ENCODE data around the gene HMCN2. TPM values are rescaled to one million over a fixed set of nuclear protein-coding genes. Genes with fewer than 3 reads are reported as not detected.
A peak's percentile ranks its signal among the peaks of the same experiment; 100 is the strongest.

Gene HMCN2
- total and polyA plus RNA-seq, 2 of the 4 experiments (the other 2 are of a cell fraction), result 0.02 TPM; not detected in 1

GRCh38 chr9:130243015-130243881 lies 22.3 kb upstream of the HMCN2 start:
- intact Hi-C loops (cut with micrococcal nuclease) (loop anchor here (10.0 kb wide), 1 partner anchor 442 kb away; no protein-coding TSS in a partner anchor), in situ Hi-C loops (cut with MboI; ENCODE audit: low sequenced_read_pairs) (loop anchor here (25.0 kb wide), 1 partner anchor 131 kb away; no protein-coding TSS in a partner anchor), dilution Hi-C loops (cut with HindIII; ENCODE audit: low sequenced_read_pairs, unreplicated experiment) (loop anchor here (25.0 kb wide), 1 partner anchor 131 kb away; no protein-coding TSS in a partner anchor)
- Histone ChIP-seq H4K91ac (ENCODE audit: insufficient read depth, low read depth, low read length) (no peak overlapping the region), H2AK9ac (replicated peaks; ENCODE audit: low read depth, low read length, poor library complexity) (peak overlapping the region; percentile 70), H2BK5ac (ENCODE audit: low read depth, low read length, poor library complexity, severe bottlenecking) (no peak overlapping the region), H3K18ac (ENCODE audit: low read depth, low read length) (no peak overlapping the region), H3K14ac (replicated peaks; ENCODE audit: low read depth, low read length) (no peak overlapping the region; the same call in 1 of the 2 replicates), H3K27ac (ENCODE audit: insufficient read depth, low read length) (no peak overlapping the region), H3K4ac (ENCODE audit: low read depth, low read length) (no peak overlapping the region), H2BK15ac (ENCODE audit: low read depth, low read length) (no peak overlapping the region), H2AFZ (replicated peaks; ENCODE audit: low read length, poor library complexity) (peak overlapping the region; percentile 85), H4K8ac (ENCODE audit: low read depth in 2 of 2, low read length in 2 of 2) (peak overlapping the region in 1 of 2 experiments; percentile 69; a peak in 1 of 4 replicates), H3K56ac (ENCODE audit: extremely low read depth, insufficient read depth, low read length) (no peak overlapping the region), H3K9me3 (ENCODE audit: control insufficient read depth, insufficient read depth, low read length) (no peaks in the 10 kb centered on the region), H3K4me2 (ENCODE audit: low read depth, low read length) (peak overlapping the region; percentile 26), H2BK120ac (ENCODE audit: low read depth, low read length) (no peak overlapping the region), H2BK20ac (ENCODE audit: low read depth, low read length) (no peak overlapping the region), H3K36me3 (ENCODE audit: control insufficient read depth, insufficient read depth, low read length) (no peaks in the 10 kb centered on the region), H3K9me1 (ENCODE audit: insufficient read depth, low read length) (peaks cover 14% of the 10 kb centered on the region), H3K23ac (ENCODE audit: low read depth, low read length) (no peak overlapping the region; the same call in 1 of the 2 replicates), H3K9ac (ENCODE audit: low read depth, low read length) (no peak overlapping the region), H3K4me3 (ENCODE audit: insufficient read depth, low read depth, low read length) (no peak overlapping the region), H3K4me1 (ENCODE audit: control insufficient read depth, insufficient read depth, low read length) (peaks cover 3% of the 10 kb centered on the region; the same call in 1 of the 2 replicates), H3K79me1 (ENCODE audit: low read depth in 1 of 2, low read length in 2 of 2) (no peaks in the 10 kb centered on the region), H4K5ac (ENCODE audit: low read depth, low read length) (no peak overlapping the region), H4K20me1 (ENCODE audit: insufficient read depth, low read length) (no peaks in the 10 kb centered on the region), H2AK5ac (ENCODE audit: low read depth, low read length) (peak overlapping the region; percentile 13; the same call in 1 of the 2 replicates), H3K27me3 (ENCODE audit: control insufficient read depth, insufficient read depth, low read length) (no peaks in the 10 kb centered on the region)
- WGBS, 2 experiments (ENCODE audit: extremely low coverage in 2 of 2, insufficient read length in 1 of 2), result 40% methylated on average over 13 of the region's 35 CpGs; no CpG with 5 or more reads in 1 of the 2 experiments
- CTCF ChIA-PET, result interaction anchor here (0.5 to 1.3 kb wide), 3 partner anchors 9 to 318 kb away, joined by 4 to 5 read pairs (median 4); no protein-coding TSS in a partner anchor
- peak; percentile 25 for DNase-seq
- BruUV-seq (replicated peaks), result no TSS peak
- POLR2A ChIA-PET (ENCODE audit: unreplicated experiment), result no interaction called here
- peak; percentile 86 for ATAC-seq (ENCODE audit: low read depth)
- TF ChIP-seq POLR2A (IDR thresholded peaks at IDR 0.05; ENCODE audit: low read depth, low read length) (no peak), NFE2L2 (IDR thresholded peaks at IDR 0.05; ENCODE audit: low read depth, low read length) (no peak), MXI1 (IDR thresholded peaks at IDR 0.05; ENCODE audit: borderline replicate concordance, low read depth, low read length) (no peak), RCOR1 (IDR thresholded peaks at IDR 0.05; ENCODE audit: insufficient replicate concordance, low read length) (no peak), CHD1 (IDR thresholded peaks at IDR 0.05; ENCODE audit: low read depth, low read length) (no peak), MAFK (IDR thresholded peaks at IDR 0.05; ENCODE audit: low read depth, low read length) (no peak), RFX5 (IDR thresholded peaks at IDR 0.05; ENCODE audit: low read depth, low read length) (no peak), MAZ (IDR thresholded peaks at IDR 0.05; ENCODE audit: borderline replicate concordance, low read depth, low read length) (peak; percentile 49; the same call in 1 of the 2 replicates), SMC3 (IDR thresholded peaks at IDR 0.05; ENCODE audit: low read depth, low read length) (peak; percentile 52), CEBPB (IDR thresholded peaks at IDR 0.05; ENCODE audit: low read depth, low read length) (no peak), ELK1 (IDR thresholded peaks at IDR 0.05; ENCODE audit: borderline replicate concordance, low read depth, low read length) (no peak)
- TF ChIP-seq, protein P1, sequence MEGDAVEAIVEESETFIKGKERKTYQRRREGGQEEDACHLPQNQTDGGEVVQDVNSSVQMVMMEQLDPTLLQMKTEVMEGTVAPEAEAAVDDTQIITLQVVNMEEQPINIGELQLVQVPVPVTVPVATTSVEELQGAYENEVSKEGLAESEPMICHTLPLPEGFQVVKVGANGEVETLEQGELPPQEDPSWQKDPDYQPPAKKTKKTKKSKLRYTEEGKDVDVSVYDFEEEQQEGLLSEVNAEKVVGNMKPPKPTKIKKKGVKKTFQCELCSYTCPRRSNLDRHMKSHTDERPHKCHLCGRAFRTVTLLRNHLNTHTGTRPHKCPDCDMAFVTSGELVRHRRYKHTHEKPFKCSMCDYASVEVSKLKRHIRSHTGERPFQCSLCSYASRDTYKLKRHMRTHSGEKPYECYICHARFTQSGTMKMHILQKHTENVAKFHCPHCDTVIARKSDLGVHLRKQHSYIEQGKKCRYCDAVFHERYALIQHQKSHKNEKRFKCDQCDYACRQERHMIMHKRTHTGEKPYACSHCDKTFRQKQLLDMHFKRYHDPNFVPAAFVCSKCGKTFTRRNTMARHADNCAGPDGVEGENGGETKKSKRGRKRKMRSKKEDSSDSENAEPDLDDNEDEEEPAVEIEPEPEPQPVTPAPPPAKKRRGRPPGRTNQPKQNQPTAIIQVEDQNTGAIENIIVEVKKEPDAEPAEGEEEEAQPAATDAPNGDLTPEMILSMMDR (conservative IDR thresholded peaks at IDR 0.05; ENCODE audit: low read depth, low read length), result peak; percentile 81
- TF ChIP-seq, protein P2, sequence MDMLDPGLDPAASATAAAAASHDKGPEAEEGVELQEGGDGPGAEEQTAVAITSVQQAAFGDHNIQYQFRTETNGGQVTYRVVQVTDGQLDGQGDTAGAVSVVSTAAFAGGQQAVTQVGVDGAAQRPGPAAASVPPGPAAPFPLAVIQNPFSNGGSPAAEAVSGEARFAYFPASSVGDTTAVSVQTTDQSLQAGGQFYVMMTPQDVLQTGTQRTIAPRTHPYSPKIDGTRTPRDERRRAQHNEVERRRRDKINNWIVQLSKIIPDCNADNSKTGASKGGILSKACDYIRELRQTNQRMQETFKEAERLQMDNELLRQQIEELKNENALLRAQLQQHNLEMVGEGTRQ (IDR thresholded peaks at IDR 0.05; ENCODE audit: low read depth, low read length), result no peak
